HG03354 (cell line): ENCODE data around the gene ERCC6L2.

Experiments
- ATAC-seq: cut with Tn5 transposase; IDR thresholded peaks from one replicate; pipeline ENCODE4 v1.9.1; 2021; ENCODE audit warnings: mild to moderate bottlenecking; ENCODE audit not compliant: unreplicated experiment, poor library complexity, severe bottlenecking

Gene ERCC6L2

DNA sequence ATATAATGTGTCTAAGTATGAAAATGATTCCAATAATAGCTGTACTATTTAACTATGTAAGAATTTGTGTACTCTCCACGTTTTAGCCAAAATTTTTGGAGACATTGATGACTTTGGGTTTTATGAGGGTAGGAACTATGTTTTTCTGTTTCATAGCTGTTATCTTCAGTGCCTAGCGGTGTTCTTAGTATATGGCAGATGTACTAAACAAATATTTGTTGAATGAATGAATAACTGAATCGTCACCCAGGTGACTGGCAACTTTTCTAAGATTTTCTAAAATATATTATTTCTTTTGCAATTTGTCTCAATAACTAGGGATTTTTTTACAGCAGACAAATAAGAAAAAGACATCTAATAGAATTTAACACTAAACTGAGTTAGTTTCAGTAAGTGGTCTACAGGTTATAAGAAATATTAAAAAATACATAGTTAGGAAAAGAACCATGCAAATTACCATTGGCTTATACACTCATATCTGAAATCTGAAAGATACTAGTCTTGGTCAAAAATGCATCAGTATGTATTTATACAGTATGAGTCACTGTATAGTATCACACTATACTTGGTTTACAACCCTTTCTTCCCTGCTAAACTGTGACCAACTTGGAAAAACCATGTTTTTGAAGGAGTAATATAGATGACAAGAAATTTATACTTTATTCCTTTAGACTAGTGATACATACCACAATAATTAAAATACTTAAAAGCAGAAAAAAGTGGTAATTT, 10.5 kb upstream of the ERCC6L2 start:
- ATAC-seq = peak; percentile 48

DNA sequence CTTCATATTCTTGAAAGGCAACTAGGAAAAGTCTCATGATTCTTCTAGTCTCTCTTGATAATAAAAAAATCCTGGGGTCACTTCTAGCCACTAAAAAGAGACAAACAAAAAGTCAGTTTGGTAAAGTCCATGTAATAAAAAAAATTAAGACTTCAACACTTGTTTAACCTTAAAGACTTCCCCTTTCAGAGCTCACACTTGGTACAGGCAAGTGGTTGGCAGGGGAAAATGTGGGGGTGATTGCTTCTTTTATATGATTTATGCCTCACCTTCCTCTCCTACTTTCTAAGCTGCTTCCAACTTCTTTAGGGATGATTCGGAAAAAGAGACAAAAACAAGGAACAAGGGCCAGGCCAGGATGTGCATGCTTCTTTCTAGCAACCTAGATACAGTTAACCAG, 5.1 kb upstream of the ERCC6L2 start:
- no peak for ATAC-seq

GRCh38 chr9:95870906-95871305, 4.6 kb upstream of the ERCC6L2 start:
- no peak for ATAC-seq

DNA sequence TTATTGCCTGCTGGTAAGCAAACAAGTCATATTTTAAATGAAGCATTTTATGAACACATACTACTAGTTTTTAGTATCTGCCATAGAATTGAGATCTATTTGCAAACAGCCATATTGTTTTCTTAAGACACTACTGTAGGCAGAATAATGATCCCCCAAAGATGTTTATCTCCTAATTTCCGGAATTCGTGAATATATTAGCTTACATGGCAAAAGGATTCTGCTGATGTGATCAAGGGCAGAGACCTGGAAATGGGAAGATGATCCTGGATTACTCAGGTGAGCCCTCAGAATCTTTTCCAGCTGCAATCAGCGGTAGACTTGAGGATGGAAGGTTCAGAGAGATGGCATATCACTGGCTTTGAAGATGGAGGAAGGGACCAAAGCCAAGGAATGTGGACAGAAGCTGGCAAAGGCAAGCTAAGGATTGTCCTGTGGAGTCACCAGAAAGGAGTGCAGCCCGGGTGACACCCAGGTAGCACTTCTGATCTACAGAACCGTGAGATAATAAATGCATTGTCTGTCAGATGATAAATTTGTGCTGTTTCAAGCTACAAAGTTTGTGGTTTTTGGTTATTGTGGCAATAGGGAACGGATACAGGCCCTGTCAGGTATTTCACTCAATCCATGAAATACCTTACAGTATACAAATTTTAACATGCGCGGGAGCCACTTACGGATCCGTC, 1.0 kb upstream of the ERCC6L2 start:
- no peak for ATAC-seq

DNA sequence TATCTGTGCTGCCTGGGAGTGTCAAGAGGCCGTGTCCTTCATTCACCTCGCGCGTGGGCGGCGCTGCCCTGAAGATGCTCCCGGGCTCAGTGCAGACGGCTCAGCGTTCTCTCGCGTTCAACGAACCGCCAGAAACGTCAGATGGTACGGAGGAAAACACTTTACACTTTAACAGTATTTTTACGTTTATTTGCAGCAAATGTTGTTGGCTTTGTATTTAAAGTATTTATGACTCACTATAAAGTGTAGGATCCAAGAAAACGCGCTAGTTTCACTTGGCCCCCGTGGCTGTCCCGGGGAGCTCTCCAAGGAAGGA, 544 bp upstream of the ERCC6L2 start:
- no peak for ATAC-seq

- ATAC-seq = no peak
Observed at GRCh38 chr9:95876138-95876444, 600 bp downstream of the ERCC6L2 start.

DNA sequence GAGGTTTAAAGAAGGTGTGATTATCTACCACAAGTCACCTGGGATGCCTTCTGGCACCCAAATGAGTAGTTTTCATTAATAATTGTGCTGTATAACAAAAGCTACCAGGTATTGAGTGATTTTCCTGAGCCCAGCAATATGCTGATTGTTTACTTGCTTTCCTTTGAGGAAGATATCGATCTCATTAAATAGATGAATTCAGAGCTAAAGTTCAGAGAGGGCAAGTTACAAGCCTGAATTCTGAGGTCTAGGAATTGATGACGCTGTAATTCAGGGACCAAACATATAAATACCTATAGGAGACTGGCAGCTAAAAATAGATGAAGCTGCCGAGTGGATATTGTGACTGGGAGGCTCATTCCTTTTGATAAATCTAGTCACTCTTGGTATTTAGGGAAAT, 1.1 kb downstream of the ERCC6L2 start:
- ATAC-seq = no peak

GRCh38 chr9:95877984-95878383, 2.5 kb downstream of the ERCC6L2 start:
- no peak for ATAC-seq

DNA sequence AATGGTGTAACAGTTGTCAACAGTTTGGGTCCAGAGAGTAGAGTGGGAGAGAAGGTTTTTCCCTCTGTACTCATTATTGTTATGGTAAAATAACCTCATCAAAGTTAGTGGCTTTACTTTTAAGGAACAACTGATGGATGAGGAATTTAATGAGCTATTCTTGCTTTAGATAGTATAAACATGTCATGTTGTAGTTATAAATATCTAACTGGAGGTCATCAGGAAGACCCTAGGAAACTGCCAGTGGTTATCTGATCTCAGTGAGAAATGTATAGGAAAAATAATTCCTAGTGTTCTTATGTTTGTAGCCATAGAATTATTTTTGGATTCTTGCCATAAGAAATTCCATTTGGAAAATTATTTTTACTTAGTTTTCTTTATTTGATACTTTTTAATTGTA, 4.1 kb downstream of the ERCC6L2 start:
- ATAC-seq = no peak

- ATAC-seq = no peak
Observed at GRCh38 chr9:95880021-95880690, 4.7 kb downstream of the ERCC6L2 start.

GRCh38 chr9:95887926-95888497, 12.5 kb downstream of the ERCC6L2 start:
- no peak for ATAC-seq

GRCh38 chr9:95890594-95890993, 15.1 kb downstream of the ERCC6L2 start:
- ATAC-seq = no peak

- ATAC-seq = no peak
Observed at GRCh38 chr9:95891067-95891671, 15.7 kb downstream of the ERCC6L2 start.

- ATAC-seq = no peak
Observed at GRCh38 chr9:95892690-95893089, 17.2 kb downstream of the ERCC6L2 start.

DNA sequence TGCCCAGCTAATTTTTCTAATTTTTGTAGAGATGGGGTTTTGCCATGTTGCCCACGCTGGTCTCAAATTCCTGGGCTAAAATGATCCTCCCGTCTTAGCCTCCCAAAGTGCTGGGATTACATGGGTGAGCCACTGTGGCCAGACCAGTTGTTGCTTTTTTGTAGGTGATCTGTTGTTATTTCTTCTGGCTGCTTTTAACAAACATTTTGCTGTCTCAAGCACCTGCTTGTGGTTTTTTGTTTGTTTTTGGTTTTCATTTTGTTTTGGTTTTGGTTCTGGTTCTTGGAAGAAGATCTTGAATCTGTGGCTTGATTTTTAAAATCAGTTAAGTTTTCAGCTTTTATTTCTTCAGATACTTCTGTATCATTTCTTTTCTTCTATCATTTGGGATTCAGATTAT, 21.1 kb downstream of the ERCC6L2 start:
- no peak for ATAC-seq

- no peak for ATAC-seq
Observed at GRCh38 chr9:95901506-95901905, 26.0 kb downstream of the ERCC6L2 start.

DNA sequence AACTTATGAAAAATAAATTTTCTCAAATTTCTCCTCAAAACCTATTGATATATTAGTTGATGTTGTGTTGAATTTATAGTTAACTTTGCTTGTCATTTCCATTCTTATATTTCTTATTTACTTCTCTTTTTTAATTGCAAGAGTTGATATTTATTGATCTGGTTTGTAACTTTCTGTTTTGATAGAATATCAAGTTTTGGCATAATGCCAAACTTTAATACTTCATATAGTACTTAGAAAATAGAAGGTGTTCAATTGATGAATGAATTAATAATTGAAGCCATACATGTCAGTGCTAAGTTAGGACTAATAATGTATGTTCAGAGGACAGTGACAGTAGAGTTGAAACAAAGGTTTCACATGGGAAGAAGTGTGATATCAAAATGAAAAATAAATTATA, 27.9 kb downstream of the ERCC6L2 start:
- ATAC-seq = no peak

DNA sequence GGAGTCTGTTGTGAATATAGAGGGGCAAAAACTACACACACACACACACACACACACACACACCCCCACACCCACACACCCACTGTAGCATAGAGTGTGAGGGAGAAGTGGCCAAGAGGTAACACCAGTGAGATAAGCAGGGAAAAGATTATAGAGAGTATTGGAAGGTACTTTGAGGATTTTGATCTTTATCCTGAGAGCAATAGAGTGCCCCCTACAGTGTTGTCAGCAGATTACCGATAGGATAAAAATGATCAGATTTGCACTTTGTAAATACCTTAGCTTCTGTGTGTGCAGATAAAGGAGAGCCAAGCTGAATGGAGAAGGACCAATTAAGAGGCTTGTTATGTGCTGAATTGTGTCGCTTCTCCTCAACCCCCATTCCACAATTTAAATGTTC, 32.3 kb downstream of the ERCC6L2 start:
- ATAC-seq = no peak

- no peak for ATAC-seq
Observed at GRCh38 chr9:95910023-95910707, 34.7 kb downstream of the ERCC6L2 start.

- no peak for ATAC-seq
Observed at GRCh38 chr9:95910770-95911340, 35.4 kb downstream of the ERCC6L2 start.
